ENCODE data around the gene SNAP47.

DNA sequence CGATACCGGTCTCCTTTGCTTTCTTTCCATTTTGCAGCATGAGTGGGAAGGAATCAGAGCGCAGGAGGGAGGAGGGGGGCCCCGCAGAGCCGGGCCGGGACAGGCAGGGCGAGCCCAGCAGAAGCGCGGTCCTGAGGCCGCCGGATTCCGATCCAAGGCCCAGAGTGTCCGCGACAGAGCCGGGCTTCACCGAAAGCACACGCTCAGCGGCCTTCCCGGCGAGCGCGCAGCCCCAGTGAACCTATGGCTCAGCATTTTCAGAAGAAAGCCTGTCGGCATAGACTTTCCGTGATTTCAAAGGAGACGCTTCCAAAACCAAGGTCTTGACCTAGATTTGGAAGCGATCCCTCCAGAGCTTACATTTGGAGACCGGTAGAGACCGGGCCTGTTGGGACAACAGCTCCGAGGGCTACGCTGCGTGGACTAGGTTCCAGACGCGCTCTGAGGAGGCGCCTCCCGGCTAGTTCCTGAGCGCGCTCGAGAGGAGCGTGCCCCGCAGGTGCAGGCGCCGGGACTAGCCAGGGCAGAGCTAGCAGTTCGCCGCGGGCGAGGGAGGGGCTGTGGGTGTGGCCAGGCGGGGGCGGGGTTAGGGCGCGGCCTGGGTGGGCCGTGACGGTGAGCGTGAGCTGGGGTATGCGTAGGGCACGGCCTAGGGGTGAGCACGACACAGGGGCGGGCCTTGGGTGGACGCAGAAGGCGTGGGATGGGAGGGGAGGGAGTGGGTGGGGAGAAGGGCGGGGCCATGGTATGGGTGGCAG is 52.5 kb downstream of the SNAP47 start:
- no peak for TF ChIP-seq POLR2AphosphoS5 (IDR thresholded peaks at IDR 0.05)
- no peak for TF ChIP-seq EZH2 (IDR thresholded peaks at IDR 0.05; ENCODE audit: borderline replicate concordance, insufficient read depth, low read length, poor library complexity, severe bottlenecking)
